Lung (tissue), 12 donors: ENCODE data around the gene YWHAE. TPM values are rescaled to one million over a fixed set of nuclear protein-coding genes. Genes with fewer than 3 reads are reported as not detected.

Experiments
- ATAC-seq: fragments of 200-7000 bp; cut with Tn5 transposase; one replicate; pipeline ENCODE4 v1.9.1; 2020; ENCODE audit warnings: moderate number of reproducible peaks; ENCODE audit not compliant: insufficient read depth, low FRiP score
- DNase-seq, 3 donors: peaks; one replicate each; pipeline ENCODE4 v3.0.0-alpha.2; 2013 to 2017
- H3K27ac ChIP-seq, 2 donors: one replicate each; pipeline ENCODE4 v1.5.1; 2013; ENCODE audit warnings: mild to moderate bottlenecking in 2 of 2, moderate library complexity in 2 of 2, control low read depth in 1 of 2, inconsistent platforms in 1 of 2, low read depth in 1 of 2, low read length in 1 of 2
- H3K27me3 ChIP-seq, 3 donors: one replicate each; pipeline ENCODE4 v1.5.1; 2013; ENCODE audit warnings: low read length in 2 of 3; ENCODE audit not compliant: control insufficient read depth in 3 of 3, insufficient read depth in 3 of 3
- H3K36me3 ChIP-seq, 4 donors: one replicate each; pipeline ENCODE4 v1.5.1; 2013; ENCODE audit warnings: low read length in 4 of 4, mild to moderate bottlenecking in 1 of 4, moderate library complexity in 1 of 4; ENCODE audit not compliant: control insufficient read depth in 4 of 4, insufficient read depth in 4 of 4
- H3K4me1 ChIP-seq, 5 donors: one replicate each; pipeline ENCODE4 v1.5.1; 2013; ENCODE audit warnings: low read length in 5 of 5, mild to moderate bottlenecking in 2 of 5, moderate library complexity in 1 of 5; ENCODE audit not compliant: control insufficient read depth in 5 of 5, insufficient read depth in 5 of 5
- H3K4me3 ChIP-seq: one replicate; pipeline ENCODE4 v1.5.1; 2013; ENCODE audit warnings: mild to moderate bottlenecking, control low read depth, moderate library complexity
- H3K9ac ChIP-seq, 2 donors: one replicate each; pipeline ENCODE4 v1.5.1; 2013; ENCODE audit warnings: low read length in 2 of 2, control low read depth in 1 of 2; ENCODE audit not compliant: insufficient read depth in 1 of 2
- H3K9me3 ChIP-seq, 4 donors: one replicate each; pipeline ENCODE4 v1.5.1; 2013; ENCODE audit warnings: low read length in 3 of 4, mild to moderate bottlenecking in 1 of 4, moderate library complexity in 1 of 4; ENCODE audit not compliant: control insufficient read depth in 4 of 4, insufficient read depth in 3 of 4
- WGBS, 2 donors: extraction: QIAGEN DNeasy Blood & Tissue Kit; methylation state at CpG; one replicate each; pipeline ENCODE4 v1.1.7; 2013; 5-methylcytosine and 5-hydroxymethylcytosine counted together
- polyA plus RNA-seq, 2 donors: library from polyadenylated mRNA; stranded (reverse); fragments of 200-250 nt; gene quantifications; one replicate each; pipeline ENCODE4 v1.2.1, GENCODE V29; 2013
- total RNA-seq, 2 donors: library from RNA; depleted of rRNA in 1 of 2; stranded (reverse); fragments of >200 nt in 1 of 2; gene quantifications; one replicate each; pipeline ENCODE4 v1.2.1, GENCODE V29; 2014 to 2021
- TF ChIP-seq, protein P1 (sequence below): IDR thresholded peaks from 2 replicates; pipeline ENCODE4 v1.5.1; 2012; ENCODE audit warnings: mild to moderate bottlenecking; ENCODE audit errors: control extremely low read depth, extremely low read depth
- donor health status: control.
- donor health status: control.
- donor health status: Bipolar disorder and iron deficiency.
- donor health status: healthy.
- donor health status: DM: yes; HTN: yes; CAD: no.

Gene YWHAE
- total and polyA plus RNA-seq, 4 donors: 348 to 432 (median 395) TPM

GRCh38 chr17:1412185-1413110 lies 12.4 kb upstream of the YWHAE start:
- no peak for DNase-seq
- H3K27me3 ChIP-seq: no peaks in the 10 kb centered on the region
- peak; percentile 11 for ATAC-seq
- no peak overlapping the region for H3K9ac ChIP-seq
- H3K27ac ChIP-seq: peak overlapping the region in 1 of 2 donors; percentile 45
- H3K4me1 ChIP-seq: peaks cover 0 to 5% (median 0%) of the 10 kb centered on the region in 5 donors
- 75 to 86% methylated on average over 27 of the region's 27 CpGs for WGBS, 2 donors
- H3K36me3 ChIP-seq: peaks cover 0 to 3% (median 0%) of the 10 kb centered on the region in 4 donors
- TF ChIP-seq, protein P1, sequence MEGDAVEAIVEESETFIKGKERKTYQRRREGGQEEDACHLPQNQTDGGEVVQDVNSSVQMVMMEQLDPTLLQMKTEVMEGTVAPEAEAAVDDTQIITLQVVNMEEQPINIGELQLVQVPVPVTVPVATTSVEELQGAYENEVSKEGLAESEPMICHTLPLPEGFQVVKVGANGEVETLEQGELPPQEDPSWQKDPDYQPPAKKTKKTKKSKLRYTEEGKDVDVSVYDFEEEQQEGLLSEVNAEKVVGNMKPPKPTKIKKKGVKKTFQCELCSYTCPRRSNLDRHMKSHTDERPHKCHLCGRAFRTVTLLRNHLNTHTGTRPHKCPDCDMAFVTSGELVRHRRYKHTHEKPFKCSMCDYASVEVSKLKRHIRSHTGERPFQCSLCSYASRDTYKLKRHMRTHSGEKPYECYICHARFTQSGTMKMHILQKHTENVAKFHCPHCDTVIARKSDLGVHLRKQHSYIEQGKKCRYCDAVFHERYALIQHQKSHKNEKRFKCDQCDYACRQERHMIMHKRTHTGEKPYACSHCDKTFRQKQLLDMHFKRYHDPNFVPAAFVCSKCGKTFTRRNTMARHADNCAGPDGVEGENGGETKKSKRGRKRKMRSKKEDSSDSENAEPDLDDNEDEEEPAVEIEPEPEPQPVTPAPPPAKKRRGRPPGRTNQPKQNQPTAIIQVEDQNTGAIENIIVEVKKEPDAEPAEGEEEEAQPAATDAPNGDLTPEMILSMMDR: no peak
- no peaks in the 10 kb centered on the region for H3K9me3 ChIP-seq
- no peak overlapping the region for H3K4me3 ChIP-seq

DNA sequence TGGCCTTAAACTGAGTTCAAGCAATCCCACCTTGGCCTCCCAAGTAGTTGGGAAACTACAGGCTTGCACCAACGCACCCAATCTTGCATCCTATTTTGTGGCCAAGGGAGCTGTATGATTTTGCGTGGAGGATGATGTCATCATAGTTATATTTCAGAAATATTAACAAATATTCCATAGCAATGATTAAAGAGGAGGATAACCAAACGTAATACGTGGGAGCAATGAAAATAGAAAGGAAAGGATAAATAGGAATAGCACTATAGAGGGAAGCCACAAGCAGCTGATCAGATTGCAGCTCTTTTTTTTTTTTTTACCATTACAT lies 2.2 kb upstream of the YWHAE start:
- 62 to 91% methylated on average over 4 of the region's 4 CpGs for WGBS, 2 donors
- no peaks in the 10 kb centered on the region for H3K9me3 ChIP-seq
- H3K27ac ChIP-seq: no peak overlapping the region
- peaks cover 0 to 14% (median 5%) of the 10 kb centered on the region in 5 donors for H3K4me1 ChIP-seq
- no peaks in the 10 kb centered on the region for H3K27me3 ChIP-seq
- H3K4me3 ChIP-seq: no peak overlapping the region
- no peak for ATAC-seq
- H3K36me3 ChIP-seq: peaks cover 0 to 13% (median 2%) of the 10 kb centered on the region in 4 donors
- no peak for DNase-seq
- TF ChIP-seq, protein P1: no peak
- no peak overlapping the region for H3K9ac ChIP-seq

DNA sequence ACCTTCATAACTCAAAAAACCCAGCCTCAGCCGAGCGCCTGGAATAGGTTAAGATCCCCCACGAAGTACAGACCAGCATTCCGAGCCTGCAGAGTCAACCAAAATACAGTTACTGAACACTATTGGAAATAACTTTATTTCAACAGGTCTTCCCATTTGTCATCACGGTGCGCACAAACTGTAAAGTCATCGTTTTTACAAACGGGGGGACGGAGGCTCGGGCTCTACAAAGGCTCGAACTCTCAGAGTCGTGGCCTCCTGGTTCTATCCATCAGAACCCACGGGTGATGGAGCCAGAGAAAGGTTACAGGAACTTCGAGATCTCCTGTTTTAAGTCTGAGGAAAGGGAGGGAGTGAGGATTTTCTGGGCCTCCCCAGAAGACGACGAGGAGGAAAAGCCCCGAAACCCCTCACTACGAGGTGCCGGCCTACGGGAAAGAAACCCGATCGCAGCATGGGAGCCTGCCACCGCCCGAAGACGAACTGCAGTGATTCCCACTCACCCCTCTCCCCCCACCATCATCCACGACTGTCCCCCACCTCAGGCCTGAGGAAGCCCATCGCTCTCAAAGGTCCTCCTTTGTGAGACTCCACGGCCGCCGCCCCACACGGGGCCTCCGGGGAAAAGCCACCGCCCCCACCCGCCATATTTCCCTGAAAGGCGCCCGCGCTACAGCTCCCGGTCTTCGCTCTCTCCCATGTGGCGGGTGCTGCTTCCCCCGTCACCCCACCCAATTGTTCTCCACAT lies 917 bp downstream of the YWHAE start:
- no peaks in the 10 kb centered on the region for H3K9me3 ChIP-seq
- DNase-seq (peak; percentile 24 to 48 (median 43)), ATAC-seq (peak; percentile 21)
- peak overlapping the region; percentile 95 to 97 for H3K27ac ChIP-seq
- peak overlapping the region; percentile 86 to 97 for H3K9ac ChIP-seq
- H3K4me3 ChIP-seq: peak overlapping the region; percentile 94
- TF ChIP-seq, protein P1: no peak
- H3K4me1 ChIP-seq: peaks cover 8 to 17% (median 10%) of the 10 kb centered on the region in 5 donors
- peaks cover 0 to 13% (median 4%) of the 10 kb centered on the region in 4 donors for H3K36me3 ChIP-seq
- WGBS, 2 donors: 0% methylated on average over 38 to 41 of the region's 41 CpGs
- H3K27me3 ChIP-seq: no peaks in the 10 kb centered on the region
